Measurements from ENCODE around the gene FBXO24.
A peak's percentile ranks its signal among the peaks of the same experiment; 100 is the strongest.

FBXO24 gene

GRCh38 chr7:100568176-100568895 lies 17.8 kb upstream of the FBXO24 start:
- TF ChIP-seq CTCF (conservative IDR thresholded peaks at IDR 0.05; ENCODE audit: low read depth), result no peak
- peak overlapping the region; percentile 46 for H3K27ac ChIP-seq

GRCh38 chr7:100568896-100569844 lies 17.0 kb upstream of the FBXO24 start:
- no peak for DNase-seq (ENCODE audit: low spot score)

More at GRCh38 chr7:100568176-100568895, 17.8 kb upstream of the FBXO24 start:
- no peak for DNase-seq (ENCODE audit: low spot score)
- ChIA-PET CTCF (interaction anchor here (0.7 to 1.1 kb wide), 4 partner anchors 8 to 98 kb away, joined by 3 to 4 read pairs (median 4); no protein-coding TSS in a partner anchor), POLR2A (ENCODE audit: low non-redundant PET) (interaction anchor here (0.6 kb wide), 1 partner anchor 255 kb away, joined by 5 read pairs; no protein-coding TSS in a partner anchor)

GRCh38 chr7:100570954-100571828 lies 14.9 kb upstream of the FBXO24 start:
- ChIA-PET CTCF (interaction anchor here (0.7 to 1.8 kb wide), 2 partner anchors 12 to 280 kb away, joined by 3 to 5 read pairs; no protein-coding TSS in a partner anchor), POLR2A (ENCODE audit: low non-redundant PET) (interaction anchor here (1.1 kb wide), 1 partner anchor 14 kb away, joined by 4 read pairs; no protein-coding TSS in a partner anchor)
- DNase-seq (ENCODE audit: low spot score), result no peak
- H3K27ac ChIP-seq, result no peak overlapping the region; the same call in 1 of the 2 replicates
- no peak for TF ChIP-seq CTCF (conservative IDR thresholded peaks at IDR 0.05; ENCODE audit: low read depth)

More at GRCh38 chr7:100568896-100569844, 17.0 kb upstream of the FBXO24 start:
- CTCF ChIA-PET, result interaction anchor here (0.5 to 1.1 kb wide), 6 partner anchors 9 to 324 kb away, joined by 3 to 4 read pairs (median 3); partner anchors contain the start of gene SPACDR
- POLR2A ChIA-PET (ENCODE audit: low non-redundant PET), result no interaction called here
- TF ChIP-seq CTCF (conservative IDR thresholded peaks at IDR 0.05; ENCODE audit: low read depth), result peak; percentile 29
- 0 out of 2 replicates have a peak overlapping the region, but pooled peaks have one; percentile 8 for H3K27ac ChIP-seq

DNA sequence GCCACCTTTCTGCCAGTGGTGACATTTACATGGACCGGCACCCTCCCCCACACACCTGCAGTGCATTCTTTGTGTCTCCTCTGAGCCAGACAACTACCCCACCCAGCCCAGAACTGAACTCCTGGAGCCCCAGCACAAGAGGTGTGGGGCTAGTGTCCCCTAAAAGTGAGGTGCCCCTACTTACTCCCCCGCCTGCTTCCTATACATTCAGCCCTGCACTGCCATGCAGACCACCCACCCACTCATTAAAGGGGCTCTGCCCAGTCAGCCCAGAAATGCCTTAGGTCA lies 14.4 kb upstream of the FBXO24 start:
- POLR2A ChIA-PET (ENCODE audit: low non-redundant PET), result interaction anchor here (1.1 kb wide), 1 partner anchor 13 kb away, joined by 4 read pairs; no protein-coding TSS in a partner anchor
- H3K27ac ChIP-seq, result peak overlapping the region; percentile 6; the same call in 1 of the 2 replicates
- DNase-seq (ENCODE audit: low spot score), result no peak
- CTCF ChIA-PET, result interaction anchor here (0.7 to 1.8 kb wide), 2 partner anchors 11 to 280 kb away, joined by 3 to 5 read pairs; no protein-coding TSS in a partner anchor
- TF ChIP-seq CTCF (conservative IDR thresholded peaks at IDR 0.05; ENCODE audit: low read depth), result no peak

DNA sequence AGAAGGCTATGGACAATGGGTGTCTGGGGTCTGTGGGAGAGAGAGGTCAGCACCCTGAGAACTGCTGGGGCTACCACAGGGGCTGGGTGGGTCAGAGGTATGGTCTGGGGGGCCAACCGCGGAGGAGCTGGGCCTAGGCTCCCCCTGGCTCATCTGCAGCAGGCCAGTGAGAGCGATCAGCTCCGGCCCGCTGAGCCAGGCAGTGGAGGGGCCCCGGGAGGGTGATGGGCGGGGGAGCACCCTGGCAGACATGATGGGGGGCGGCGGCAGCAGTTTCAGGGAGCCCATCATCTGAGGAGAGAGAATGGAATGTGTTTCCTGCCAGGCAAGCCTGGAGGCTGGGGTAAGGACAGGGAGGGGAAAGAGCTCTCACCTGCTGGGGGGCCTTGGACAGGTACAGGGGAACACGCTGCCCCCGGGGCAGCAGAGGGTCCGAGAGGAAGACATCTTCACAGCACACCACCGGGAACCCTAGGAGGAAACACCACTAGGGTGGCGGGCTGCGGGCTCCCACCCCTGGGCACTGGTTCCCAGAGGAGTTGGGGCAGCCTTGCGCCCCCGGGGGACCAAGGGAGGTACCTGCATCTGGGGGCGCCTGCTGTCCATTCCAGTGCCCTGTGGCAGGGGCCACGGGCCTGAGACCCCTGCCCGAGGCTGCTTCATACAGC lies 13.7 kb upstream of the FBXO24 start:
- no peak for DNase-seq (ENCODE audit: low spot score)
- ChIA-PET CTCF (interaction anchor here (0.7 to 0.8 kb wide), 2 partner anchors 14 to 103 kb away, joined by 3 read pairs; no protein-coding TSS in a partner anchor), POLR2A (ENCODE audit: low non-redundant PET) (no interaction called here)
- no peak for TF ChIP-seq CTCF (conservative IDR thresholded peaks at IDR 0.05; ENCODE audit: low read depth)
- H3K27ac ChIP-seq, result peak overlapping the region; percentile 6; the same call in 1 of the 2 replicates

Measured in RWPE1 (cell line).